Endothelial cell of umbilical vein (primary cell): ENCODE data around the gene CSNK1G2. TPM values are rescaled to one million over a fixed set of nuclear protein-coding genes. Genes with fewer than 3 reads are reported as not detected.

Experiments used
- BruUV-seq: library from RNA; stranded (reverse); fragments of 400-500 nt; replicated peaks from 2 replicates; lab custom pipeline; 2021; lab: Mats Ljungman, UMichigan
- CTCF ChIA-PET: fragments of 300-600, 350-600 bp; sonication (Branson Sonifier 250); formaldehyde crosslinking; loops from one replicate; lab custom pipeline; 2021; ENCODE audit warnings: antibody characterized with exemption, inconsistent platforms; lab: Charles Lee
- POLR2A ChIA-PET: fragments of 300-600, 350-600 bp; sonication (Branson Sonifier 250); formaldehyde crosslinking; loops from one replicate; lab custom pipeline; 2021; ENCODE audit warnings: antibody characterized with exemption, inconsistent platforms; lab: Charles Lee
- DNase-seq: peaks from one replicate; pipeline ENCODE4 v3.0.0-alpha.2; 2011; ENCODE audit warnings: low read depth, low spot score
- FAIRE-seq: peaks from 2 replicates; lab custom pipeline; 2011; peaks lifted over from hg19 to GRCh38; lab: Jason Lieb, UNC
- H2AFZ ChIP-seq: 2 replicates; pipeline ENCODE4 v1.6.0; 2012; ENCODE audit warnings: low read depth, low read length, control low read depth, inconsistent platforms
- H3K27ac ChIP-seq: 2 replicates; pipeline ENCODE4 v1.5.1; 2011; ENCODE audit warnings: low read depth, mild to moderate bottlenecking, control low read depth, low read length, moderate library complexity; ENCODE audit not compliant: insufficient read depth
- H3K27me3 ChIP-seq, 2 experiments: 2 replicates each; pipeline versions ENCODE4 v1.6.0 to v1.6.1; 2011; ENCODE audit warnings: low read length in 2 of 2, mixed read lengths in 1 of 2; ENCODE audit not compliant: control insufficient read depth in 2 of 2, insufficient read depth in 2 of 2
- H3K36me3 ChIP-seq, 2 experiments: 2 replicates in 1 of 2; 3 replicates in 1 of 2; pipeline ENCODE4 v1.5.1; 2011; ENCODE audit warnings: low read length in 2 of 2, mild to moderate bottlenecking in 1 of 2, moderate library complexity in 1 of 2; ENCODE audit not compliant: control insufficient read depth in 2 of 2, insufficient read depth in 2 of 2; ENCODE audit errors: extremely low read depth in 1 of 2
- H3K4me1 ChIP-seq: 3 replicates; pipeline ENCODE4 v1.5.1; 2011; ENCODE audit warnings: mild to moderate bottlenecking, low read length; ENCODE audit not compliant: control insufficient read depth, insufficient read depth; ENCODE audit errors: extremely low read depth
- H3K4me2 ChIP-seq: 2 replicates; pipeline ENCODE4 v1.6.1; 2011; ENCODE audit warnings: low read length, control low read depth, mixed read lengths; ENCODE audit not compliant: insufficient read depth
- H3K4me3 ChIP-seq, 3 experiments: fragments of 200-600 bp in 1 of 3; sonication (generic), shearing (Covaris generic) in 1 of 3; replicated peaks in 1 of 3; 2 replicates each; pipeline ENCODE4 v1.5.1; 2011 to 2016; ENCODE audit warnings: control low read depth in 3 of 3, low read length in 3 of 3, mild to moderate bottlenecking in 2 of 3, inconsistent platforms in 1 of 3, low read depth in 1 of 3, moderate library complexity in 1 of 3; ENCODE audit not compliant: insufficient read depth in 1 of 3
- H3K79me2 ChIP-seq: 2 replicates; pipeline ENCODE4 v1.6.0; 2012; ENCODE audit warnings: low read length, inconsistent platforms; ENCODE audit not compliant: control insufficient read depth, insufficient read depth
- H3K9ac ChIP-seq: replicated peaks from 2 replicates; pipeline ENCODE3; 2011; ENCODE audit warnings: low read length, control low read depth; ENCODE audit not compliant: insufficient read depth; ENCODE audit errors: extremely low read depth
- H3K9me1 ChIP-seq: replicated peaks from 3 replicates; pipeline ENCODE4 v1.6.0; 2011; ENCODE audit warnings: mild to moderate bottlenecking, low read length; ENCODE audit not compliant: control insufficient read depth, insufficient read depth; ENCODE audit errors: extremely low read depth
- H3K9me3 ChIP-seq: replicated peaks from 2 replicates; pipeline ENCODE4 v1.5.1; 2012; ENCODE audit warnings: low read length, inconsistent platforms; ENCODE audit not compliant: control insufficient read depth, insufficient read depth
- H4K20me1 ChIP-seq: replicated peaks from 2 replicates; pipeline ENCODE3; 2011; ENCODE audit warnings: mild to moderate bottlenecking, low read length; ENCODE audit not compliant: control insufficient read depth, insufficient read depth; ENCODE audit errors: extremely low read depth
- CTCF ChIP-seq, 2 donors: IDR thresholded peaks; 1 replicate in 1 of 2; 2 replicates in 1 of 2; pipeline ENCODE4 v1.5.1; 2011; ENCODE audit warnings: low read length in 2 of 2, mild to moderate bottlenecking in 2 of 2, moderate library complexity in 2 of 2, control low read depth in 1 of 2, inconsistent platforms in 1 of 2, low read depth in 1 of 2; ENCODE audit not compliant: insufficient read depth in 1 of 2; ENCODE audit errors: extremely low read depth in 1 of 2
- EZH2 ChIP-seq: IDR thresholded peaks from 2 replicates; pipeline ENCODE4 v1.6.1; 2012; ENCODE audit warnings: borderline replicate concordance, low read depth, mild to moderate bottlenecking, moderate library complexity, low read length, inconsistent platforms; ENCODE audit not compliant: severe bottlenecking
- FOS ChIP-seq: IDR thresholded peaks from 2 replicates; pipeline ENCODE4 v1.6.1; 2011; ENCODE audit warnings: mild to moderate bottlenecking, low read length, moderate library complexity, borderline replicate concordance; ENCODE audit not compliant: insufficient read depth
- GATA2 ChIP-seq: IDR thresholded peaks from 2 replicates; pipeline ENCODE4 v1.7.0; 2011; ENCODE audit warnings: low read depth, mild to moderate bottlenecking, moderate library complexity, mixed read lengths, low read length; ENCODE audit not compliant: insufficient read length, insufficient read depth
- JUN ChIP-seq: IDR thresholded peaks from 2 replicates; pipeline ENCODE4 v1.6.1; 2011; ENCODE audit warnings: borderline replicate concordance, low read depth; ENCODE audit not compliant: insufficient read length, insufficient read depth
- MAX ChIP-seq: IDR thresholded peaks from 2 replicates; pipeline ENCODE4 v1.6.1; 2011; ENCODE audit not compliant: insufficient read depth, insufficient read length
- MYC ChIP-seq: IDR thresholded peaks from one replicate; pipeline ENCODE4 v1.6.1; 2011; ENCODE audit warnings: mild to moderate bottlenecking, low read depth, low read length
- POLR2A ChIP-seq: IDR thresholded peaks from 2 replicates; pipeline ENCODE4 v1.6.1; 2012; ENCODE audit warnings: low read depth, mild to moderate bottlenecking, control low read depth, low read length
- POLR2AphosphoS5 ChIP-seq: IDR thresholded peaks from 2 replicates; pipeline ENCODE4 v1.6.1; 2012; ENCODE audit warnings: low read depth, mild to moderate bottlenecking, control low read depth, low read length, moderate library complexity; ENCODE audit not compliant: insufficient read depth
- dilution Hi-C: fragments of 300-500 bp; cut with MboI; formaldehyde crosslinking; loops from one replicate; pipeline ENCODE4 v1.15.0; 2019; ENCODE audit warnings: low sequenced_read_pairs; ENCODE audit not compliant: extremely low pct_ligation_motif_present
- intact Hi-C: fragments of 100-400 bp; cut with micrococcal nuclease; formaldehyde crosslinking; loops from one replicate; pipeline ENCODE4 v1.10.0; 2022
- polyA plus RNA-seq, 4 experiments: library from polyadenylated mRNA; depleted of rRNA in 3 of 4; stranded (reverse) in 3 of 4; unstranded in 1 of 4; fragments of >200 nt; gene quantifications; 2 replicates each; pipeline versions ENCODE4 v1.2.1 to v1.2.3, GENCODE V29; 2011 to 2012; ENCODE audit warnings: missing spikeins in 1 of 4
- total RNA-seq: library from RNA; stranded (reverse); gene quantifications from 2 replicates; pipeline ENCODE4 v1.2.3, GENCODE V29; 2021

CSNK1G2 gene
- total and polyA plus RNA-seq, 2 donors (not counting 3 experiments of a cell fraction or from before 2014, with no cell fraction given): 96.6 to 110 TPM

- TF ChIP-seq FOS (no peak), POLR2AphosphoS5 (no peak), EZH2 (no peak), MYC (no peak), CTCF (IDR thresholded peaks at IDR 0.05; ENCODE audit: extremely low read depth in 1 of 2, insufficient read depth in 1 of 2, low read depth in 1 of 2, low read length in 2 of 2) (no peak), MAX (no peak), GATA2 (no peak), JUN (no peak), POLR2A (no peak)
- no peak for DNase-seq
- no peaks in the 10 kb centered on the region for H3K9me3 ChIP-seq
- CTCF ChIA-PET: no interaction called here
- no peaks in the 10 kb centered on the region for H3K27me3 ChIP-seq
- dilution Hi-C loops (no loop called here), intact Hi-C loops (no loop called here)
- no peaks in the 10 kb centered on the region for H3K9me1 ChIP-seq
- no TSS peak for BruUV-seq
- no peaks in the 10 kb centered on the region for H4K20me1 ChIP-seq
- no peak overlapping the region for H3K4me3 ChIP-seq
- no peak overlapping the region for H3K4me2 ChIP-seq
- POLR2A ChIA-PET: no interaction called here
- peaks cover 76% of the 10 kb centered on the region for H3K79me2 ChIP-seq
- peaks cover 0 to 13% of the 10 kb centered on the region in 2 experiments for H3K36me3 ChIP-seq
- no peak overlapping the region for H2AFZ ChIP-seq
- no peak overlapping the region for H3K27ac ChIP-seq
- no peak overlapping the region for H3K9ac ChIP-seq
- no peaks in the 10 kb centered on the region for H3K4me1 ChIP-seq
- FAIRE-seq: no peak
These were observed 12.1 kb downstream of the CSNK1G2 start for GRCh38 chr19:1953037-1953436.
